Endodermal cell (in vitro differentiated cells): ENCODE results near the gene PSMG4. TPM values are rescaled to one million over a fixed set of nuclear protein-coding genes. Genes with fewer than 3 reads are reported as not detected.

Experiments used
- DNase-seq: peaks from one replicate; pipeline ENCODE4 v3.0.0-alpha.2; 2017
- H3K27ac ChIP-seq: 2 replicates; pipeline ENCODE4 v1.5.1; 2013; ENCODE audit warnings: mild to moderate bottlenecking, low read depth, low read length, moderate library complexity
- H3K27me3 ChIP-seq: 2 replicates; pipeline ENCODE4 v1.6.1; 2013; ENCODE audit warnings: mild to moderate bottlenecking, low read length, moderate library complexity; ENCODE audit not compliant: insufficient read depth, control insufficient read depth, poor library complexity, severe bottlenecking
- H3K36me3 ChIP-seq: 2 replicates; pipeline ENCODE4 v1.7.0; 2013; ENCODE audit warnings: mild to moderate bottlenecking, low read length, moderate library complexity; ENCODE audit not compliant: control insufficient read depth, insufficient read depth
- H3K4me1 ChIP-seq: one replicate; pipeline ENCODE4 v1.7.0; 2013; ENCODE audit warnings: low read length; ENCODE audit not compliant: control insufficient read depth, insufficient read depth
- H3K4me3 ChIP-seq: 2 replicates; pipeline ENCODE4 v1.5.1; 2013; ENCODE audit warnings: mild to moderate bottlenecking, low read length, moderate library complexity
- H3K9ac ChIP-seq: 2 replicates; pipeline ENCODE4 v1.6.1; 2013; ENCODE audit warnings: mild to moderate bottlenecking, low read length, moderate library complexity; ENCODE audit not compliant: poor library complexity, severe bottlenecking; ENCODE audit errors: extremely low read depth
- H3K9me3 ChIP-seq: 2 replicates; pipeline ENCODE4 v1.6.1; 2013; ENCODE audit warnings: mild to moderate bottlenecking, low read length, moderate library complexity; ENCODE audit not compliant: control insufficient read depth
- H3K27ac Mint-ChIP-seq: 2 replicates; pipeline ENCODE4 v1.8.0; 2020; ENCODE audit warnings: mixed read lengths
- H3K27me3 Mint-ChIP-seq: 2 replicates; pipeline ENCODE4 v1.8.0; 2021; ENCODE audit warnings: mild to moderate bottlenecking, mixed read lengths; ENCODE audit not compliant: insufficient read depth
- H3K36me3 Mint-ChIP-seq: 2 replicates; pipeline ENCODE4 v1.8.0; 2020; ENCODE audit warnings: low read depth, mixed read lengths
- H3K4me1 Mint-ChIP-seq: 2 replicates; pipeline ENCODE4 v1.8.0; 2020; ENCODE audit warnings: mixed read lengths
- H3K4me3 Mint-ChIP-seq: 2 replicates; pipeline ENCODE4 v1.8.0; 2020; ENCODE audit warnings: mild to moderate bottlenecking, moderate library complexity, mixed read lengths
- H3K9me3 Mint-ChIP-seq: 2 replicates; pipeline ENCODE4 v1.8.0; 2020; ENCODE audit warnings: mild to moderate bottlenecking, mixed read lengths
- CTCF ChIP-seq: fragments of 200-600 bp; sonication (generic); conservative IDR thresholded peaks from 2 replicates; pipeline ENCODE4 v1.5.0; 2021; ENCODE audit warnings: antibody characterized with exemption, mild to moderate bottlenecking
- WGBS, 2 experiments: methylation state at CpG; one replicate each; pipeline versions ENCODE4 v1.1.5 to v1.1.7; 2013; ENCODE audit warnings: missing lambda C conversion rate in 2 of 2, mixed read lengths in 1 of 2; ENCODE audit not compliant: insufficient coverage in 1 of 2, insufficient read length in 1 of 2; 5-methylcytosine and 5-hydroxymethylcytosine counted together
- total RNA-seq, 2 donors: library from RNA; stranded (reverse); fragmentation: NEBNext Ultra II Directional in 1 of 2; extraction: Animal tissue kit (Norgen Biotek cat#: 25700) in 1 of 2; gene quantifications; 2 replicates in 1 of 2; 3 replicates in 1 of 2; pipeline ENCODE4 v1.2.1, GENCODE V29; 2021

Gene PSMG4
- total RNA-seq, 2 donors from 2014 or later: 16.0 to 21.5 TPM

- Mint-ChIP-seq H3K27me3 (no peaks in the 10 kb centered on the region), H3K4me3 (no peak overlapping the region), H3K27ac (peak overlapping the region; percentile 28), H3K4me1 (peaks cover 7% of the 10 kb centered on the region), H3K36me3 (peaks cover 48% of the 10 kb centered on the region), H3K9me3 (no peaks in the 10 kb centered on the region)
- DNase-seq: no peak
- H3K36me3 ChIP-seq: peaks cover 19% of the 10 kb centered on the region
- no peak overlapping the region for H3K27ac ChIP-seq
- H3K4me3 ChIP-seq: no peak overlapping the region
- no peaks in the 10 kb centered on the region for H3K4me1 ChIP-seq
- 90 to 97% methylated on average over 11 to 13 of the region's 13 CpGs for WGBS, 2 experiments
- no peaks in the 10 kb centered on the region for H3K9me3 ChIP-seq
- H3K9ac ChIP-seq: no peak overlapping the region
- no peaks in the 10 kb centered on the region for H3K27me3 ChIP-seq
- TF ChIP-seq CTCF: no peak
Observed at GRCh38 chr6:3271756-3272155, 13.0 kb downstream of the PSMG4 start.

- H3K9me3 Mint-ChIP-seq: no peaks in the 10 kb centered on the region
- H3K27ac Mint-ChIP-seq: no peak overlapping the region
- peaks cover 48% of the 10 kb centered on the region for H3K36me3 Mint-ChIP-seq
- no peaks in the 10 kb centered on the region for H3K4me1 ChIP-seq
- peaks cover 19% of the 10 kb centered on the region for H3K36me3 ChIP-seq
- no peaks in the 10 kb centered on the region for H3K9me3 ChIP-seq
- H3K4me1 Mint-ChIP-seq: peaks cover 7% of the 10 kb centered on the region
- WGBS, 2 experiments: 96 to 99% methylated on average over 24 to 32 of the region's 32 CpGs
- DNase-seq: no peak
- H3K27me3 ChIP-seq: no peaks in the 10 kb centered on the region
- TF ChIP-seq CTCF: no peak
- no peak overlapping the region for H3K27ac ChIP-seq
- no peak overlapping the region for H3K4me3 Mint-ChIP-seq
- no peak overlapping the region for H3K9ac ChIP-seq
- H3K4me3 ChIP-seq: no peak overlapping the region
- H3K27me3 Mint-ChIP-seq: no peaks in the 10 kb centered on the region
Observed at GRCh38 chr6:3272911-3273547, 14.3 kb downstream of the PSMG4 start.

GRCh38 chr6:3273707-3274521 lies 15.2 kb downstream of the PSMG4 start:
- Histone ChIP-seq H3K9ac (no peak overlapping the region), H3K4me1 (no peaks in the 10 kb centered on the region), H3K27me3 (no peaks in the 10 kb centered on the region), H3K4me3 (no peak overlapping the region), H3K36me3 (peaks cover 19% of the 10 kb centered on the region), H3K9me3 (no peaks in the 10 kb centered on the region), H3K27ac (no peak overlapping the region)
- H3K9me3 Mint-ChIP-seq: no peaks in the 10 kb centered on the region
- peaks cover 41% of the 10 kb centered on the region for H3K36me3 Mint-ChIP-seq
- no peak overlapping the region for H3K27ac Mint-ChIP-seq
- no peak overlapping the region for H3K4me3 Mint-ChIP-seq
- H3K4me1 Mint-ChIP-seq: peaks cover 7% of the 10 kb centered on the region
- WGBS, 2 experiments: 92 to 98% methylated on average over 6 to 9 of the region's 9 CpGs
- no peak for DNase-seq
- H3K27me3 Mint-ChIP-seq: no peaks in the 10 kb centered on the region
- no peak for TF ChIP-seq CTCF
